ENCODE data around the gene NLN. TPM values are rescaled to one million over a fixed set of nuclear protein-coding genes. Genes with fewer than 3 reads are reported as not detected.
A peak's percentile ranks its signal among the peaks of the same experiment; 100 is the strongest.
"Not testable (repeated sequence)": the region's sequence is repeated elsewhere in the genome, so short reads cannot be mapped to it uniquely, and the experiment has no call there.

NLN gene
- 45.8 TPM for total RNA-seq (ENCODE audit: unreplicated experiment)
- long read RNA-seq, full-length matches to known transcripts, result 8 of 10 reads
- long read RNA-seq, partial matches to known transcripts, result 1 of 10 reads
- long read RNA-seq, other reads (novel, unspliced or antisense), result 1 of 10 reads

DNA sequence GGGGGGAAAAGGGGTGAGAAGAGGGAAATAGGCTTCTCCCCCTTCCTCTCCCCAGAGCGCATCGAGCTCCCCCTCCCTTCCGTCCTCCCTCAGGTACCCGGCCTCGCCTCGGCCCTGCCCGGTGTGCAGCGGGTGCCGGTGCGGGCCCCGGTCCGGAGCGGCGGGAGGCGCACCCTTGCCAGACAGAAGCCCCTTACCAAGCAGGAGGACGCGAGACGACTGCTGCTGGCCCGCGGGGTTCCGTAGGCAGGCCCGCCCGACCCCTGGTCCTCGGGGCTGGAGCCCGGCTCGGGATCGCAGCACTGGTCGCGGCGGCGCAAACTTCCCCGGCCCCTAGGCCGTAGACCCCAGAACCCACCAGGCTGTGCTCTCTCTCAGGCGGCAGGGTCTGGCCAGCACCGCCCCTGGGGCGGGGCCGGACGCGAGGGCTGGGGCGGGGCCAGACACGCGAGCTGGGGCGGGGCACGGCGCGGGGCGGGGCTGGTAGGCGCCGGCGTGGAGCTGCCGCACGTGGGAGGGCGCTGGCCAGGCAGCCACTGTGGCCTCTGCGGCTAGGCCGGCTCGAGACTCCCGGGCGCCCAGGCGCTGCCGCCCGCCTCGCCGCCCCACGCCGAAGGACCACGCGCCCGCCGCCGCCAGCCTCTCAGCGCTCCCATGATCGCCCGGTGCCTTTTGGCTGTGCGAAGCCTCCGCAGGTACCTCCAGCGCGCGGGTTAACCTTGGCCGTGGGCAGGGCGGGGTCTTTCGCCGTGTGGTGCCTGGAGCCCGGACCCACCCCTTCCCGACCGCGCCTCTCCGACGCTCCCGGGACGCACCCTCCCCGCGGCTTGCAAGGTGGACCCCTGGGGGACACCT lies at the start of gene NLN, which contains the start of gene SGTB:
NLN (plus strand) TSS at position 486 of the 855 bp plus-strand sequence; CDS start at position 655, 169 bp downstream.
SGTB (minus strand) TSS at position 390 of the 855 bp plus-strand sequence. CDS start 1,302 bp downstream, outside the sequence.
- H3K9me3 Mint-ChIP-seq (ENCODE audit: unreplicated experiment), result no peaks in the 10 kb centered on the region
- peak within 1 kb of the TSS; percentile 82 for H3K27ac Mint-ChIP-seq (ENCODE audit: unreplicated experiment)
- peak; percentile 95 for DNase-seq (ENCODE audit: low spot score)
- H3K27me3 Mint-ChIP-seq (ENCODE audit: unreplicated experiment), result peaks cover 6% of the 10 kb centered on the region
- TF ChIP-seq, protein P1, sequence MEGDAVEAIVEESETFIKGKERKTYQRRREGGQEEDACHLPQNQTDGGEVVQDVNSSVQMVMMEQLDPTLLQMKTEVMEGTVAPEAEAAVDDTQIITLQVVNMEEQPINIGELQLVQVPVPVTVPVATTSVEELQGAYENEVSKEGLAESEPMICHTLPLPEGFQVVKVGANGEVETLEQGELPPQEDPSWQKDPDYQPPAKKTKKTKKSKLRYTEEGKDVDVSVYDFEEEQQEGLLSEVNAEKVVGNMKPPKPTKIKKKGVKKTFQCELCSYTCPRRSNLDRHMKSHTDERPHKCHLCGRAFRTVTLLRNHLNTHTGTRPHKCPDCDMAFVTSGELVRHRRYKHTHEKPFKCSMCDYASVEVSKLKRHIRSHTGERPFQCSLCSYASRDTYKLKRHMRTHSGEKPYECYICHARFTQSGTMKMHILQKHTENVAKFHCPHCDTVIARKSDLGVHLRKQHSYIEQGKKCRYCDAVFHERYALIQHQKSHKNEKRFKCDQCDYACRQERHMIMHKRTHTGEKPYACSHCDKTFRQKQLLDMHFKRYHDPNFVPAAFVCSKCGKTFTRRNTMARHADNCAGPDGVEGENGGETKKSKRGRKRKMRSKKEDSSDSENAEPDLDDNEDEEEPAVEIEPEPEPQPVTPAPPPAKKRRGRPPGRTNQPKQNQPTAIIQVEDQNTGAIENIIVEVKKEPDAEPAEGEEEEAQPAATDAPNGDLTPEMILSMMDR (IDR thresholded peaks at IDR 0.05; ENCODE audit: unreplicated experiment), result no peak
- peaks cover 8% of the 10 kb centered on the region for H3K36me3 Mint-ChIP-seq (ENCODE audit: low read depth, unreplicated experiment)
- peaks cover 25% of the 10 kb centered on the region for H3K4me1 Mint-ChIP-seq (ENCODE audit: unreplicated experiment)
- peak within 1 kb of the TSS; percentile 99 for H3K4me3 Mint-ChIP-seq (ENCODE audit: unreplicated experiment)

DNA sequence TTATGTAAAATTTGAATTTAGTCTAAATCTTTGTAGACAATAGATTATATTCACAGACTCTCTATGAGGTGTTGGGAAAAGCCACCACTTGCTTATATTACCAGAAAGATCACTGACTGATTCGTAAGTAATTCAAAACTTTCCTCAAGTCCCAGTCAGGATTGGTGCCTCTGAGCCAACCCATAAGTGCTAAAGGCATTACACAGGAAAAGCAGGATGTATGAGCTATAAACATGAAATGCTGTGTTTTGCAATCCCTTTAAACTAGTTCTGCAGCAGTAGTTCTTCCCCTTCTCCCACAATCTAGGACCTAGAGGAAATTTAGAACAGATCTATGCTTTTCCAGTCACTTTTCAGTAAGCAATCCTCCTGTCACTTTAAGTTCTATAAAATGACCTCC lies 49.2 kb upstream of the NLN start:
- H3K27me3 Mint-ChIP-seq (ENCODE audit: unreplicated experiment), result peaks cover 2% of the 10 kb centered on the region
- no peak for DNase-seq (ENCODE audit: low spot score)
- no peaks in the 10 kb centered on the region for H3K4me1 Mint-ChIP-seq (ENCODE audit: unreplicated experiment)

DNA sequence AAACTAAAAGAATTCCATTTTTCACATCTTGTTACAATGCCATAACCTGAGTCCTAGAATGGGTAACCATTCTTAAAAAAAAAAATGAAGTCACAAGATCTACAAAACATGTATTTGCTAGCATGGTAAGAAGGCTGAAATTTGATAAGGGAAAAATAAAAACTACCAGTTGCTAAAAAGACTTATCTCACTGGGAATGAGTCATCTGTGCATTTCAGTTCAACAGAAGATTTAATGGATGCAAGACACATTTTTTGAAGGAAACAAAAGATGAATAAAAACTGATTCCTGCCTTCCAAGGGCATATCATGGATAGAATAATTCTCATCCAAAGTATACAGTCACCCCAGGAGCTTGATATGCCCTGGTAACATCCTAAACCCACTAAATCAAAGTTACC lies 47.3 kb upstream of the NLN start:
- H3K36me3 Mint-ChIP-seq (ENCODE audit: low read depth, unreplicated experiment), result peaks cover 19% of the 10 kb centered on the region
- TF ChIP-seq, protein P1 (IDR thresholded peaks at IDR 0.05; ENCODE audit: unreplicated experiment), result no peak
- DNase-seq (ENCODE audit: low spot score), result no peak
- H3K4me3 Mint-ChIP-seq (ENCODE audit: unreplicated experiment), result no peak overlapping the region
- H3K9me3 Mint-ChIP-seq (ENCODE audit: unreplicated experiment), result no peaks in the 10 kb centered on the region
- H3K4me1 Mint-ChIP-seq (ENCODE audit: unreplicated experiment), result no peaks in the 10 kb centered on the region
- peaks cover 2% of the 10 kb centered on the region for H3K27me3 Mint-ChIP-seq (ENCODE audit: unreplicated experiment)
- no peak overlapping the region for H3K27ac Mint-ChIP-seq (ENCODE audit: unreplicated experiment)

More for the DNA sequence above, 49.2 kb upstream of the NLN start:
- Mint-ChIP-seq H3K4me3 (ENCODE audit: unreplicated experiment) (no peak overlapping the region), H3K27ac (ENCODE audit: unreplicated experiment) (no peak overlapping the region), H3K9me3 (ENCODE audit: unreplicated experiment) (no peaks in the 10 kb centered on the region), H3K36me3 (ENCODE audit: low read depth, unreplicated experiment) (peaks cover 18% of the 10 kb centered on the region)
- TF ChIP-seq, protein P1 (IDR thresholded peaks at IDR 0.05; ENCODE audit: unreplicated experiment), result no peak

DNA sequence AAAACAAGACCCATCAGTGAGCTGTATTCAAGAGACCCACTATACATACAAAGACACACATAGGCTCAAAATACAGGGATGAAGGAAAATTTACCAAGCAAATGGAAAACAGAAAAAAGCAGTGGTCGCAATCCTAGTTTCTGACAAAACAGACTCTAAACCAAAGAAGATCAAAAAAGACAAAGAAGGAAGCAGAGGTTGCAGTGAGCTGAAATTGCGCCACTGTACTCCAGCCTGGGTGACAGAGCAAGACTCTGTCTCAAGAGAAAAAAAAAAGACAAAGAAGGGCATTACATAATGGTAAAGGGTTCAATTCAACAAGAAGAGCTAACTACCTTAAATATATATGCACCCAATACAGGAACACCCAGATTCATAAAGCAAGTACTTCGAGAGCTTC lies 45.9 kb upstream of the NLN start:
- not testable (repeated sequence) for H3K27me3 Mint-ChIP-seq (ENCODE audit: unreplicated experiment); H3K4me1 Mint-ChIP-seq (ENCODE audit: unreplicated experiment); H3K27ac Mint-ChIP-seq (ENCODE audit: unreplicated experiment); H3K9me3 Mint-ChIP-seq (ENCODE audit: unreplicated experiment); H3K4me3 Mint-ChIP-seq (ENCODE audit: unreplicated experiment); DNase-seq (ENCODE audit: low spot score)
- H3K36me3 Mint-ChIP-seq (ENCODE audit: low read depth, unreplicated experiment), result peaks cover 24% of the 10 kb centered on the region

DNA sequence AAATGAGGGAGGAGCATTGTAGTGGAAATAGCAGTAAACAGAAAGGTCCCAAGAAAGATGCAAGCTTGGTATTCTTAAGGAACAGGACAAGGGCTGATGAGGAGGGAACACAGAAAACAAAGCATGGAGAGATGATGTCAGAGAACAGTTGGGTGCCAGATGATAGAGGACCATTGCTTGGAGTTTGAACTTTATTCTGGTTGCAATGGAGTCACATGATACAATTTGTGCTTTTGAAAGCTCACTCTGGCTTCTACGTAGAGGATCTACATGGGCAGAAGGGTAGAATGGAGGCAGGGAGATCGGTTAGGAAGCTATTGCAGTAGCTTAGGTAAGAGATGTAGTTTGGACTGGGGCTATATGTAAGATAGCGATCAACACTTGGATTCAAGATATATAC lies 39.9 kb upstream of the NLN start:
- Mint-ChIP-seq H3K36me3 (ENCODE audit: low read depth, unreplicated experiment) (peaks cover 22% of the 10 kb centered on the region), H3K4me1 (ENCODE audit: unreplicated experiment) (peaks cover 4% of the 10 kb centered on the region), H3K9me3 (ENCODE audit: unreplicated experiment) (no peaks in the 10 kb centered on the region), H3K4me3 (ENCODE audit: unreplicated experiment) (no peak overlapping the region), H3K27me3 (ENCODE audit: unreplicated experiment) (peaks cover 3% of the 10 kb centered on the region), H3K27ac (ENCODE audit: unreplicated experiment) (no peak overlapping the region)
- TF ChIP-seq, protein P1 (IDR thresholded peaks at IDR 0.05; ENCODE audit: unreplicated experiment), result no peak
- no peak for DNase-seq (ENCODE audit: low spot score)

Data from endothelial cell (in vitro differentiated cells).